Loucy (cell line): ENCODE data around the gene CYGB.

Experiments used
- H2AFZ ChIP-seq: fragments of 200-600 bp; sonication (generic); 2 replicates; pipeline ENCODE4 v1.6.0; 2016; ENCODE audit warnings: antibody characterized with exemption, mild to moderate bottlenecking, low read length, moderate library complexity
- H3F3A ChIP-seq: fragments of 200-600 bp; 2 replicates; pipeline ENCODE4 v1.6.0; 2016; ENCODE audit warnings: antibody characterized with exemption, low read depth, mild to moderate bottlenecking
- H3K27me3 ChIP-seq: fragments of 200-600 bp; sonication (generic); 2 replicates; pipeline ENCODE4 v1.6.1; 2014; ENCODE audit warnings: low read length, mild to moderate bottlenecking; ENCODE audit not compliant: insufficient read depth, poor library complexity, severe bottlenecking
- H3K36me3 ChIP-seq: fragments of 200-600 bp; sonication (generic); 2 replicates; pipeline ENCODE4 v1.6.1; 2016; ENCODE audit warnings: low read length; ENCODE audit not compliant: insufficient read depth
- H3K4me1 ChIP-seq: fragments of 200-600 bp; sonication (generic); 2 replicates; pipeline ENCODE4 v1.5.1; 2014; ENCODE audit warnings: low read length, mild to moderate bottlenecking; ENCODE audit not compliant: insufficient read depth, poor library complexity, severe bottlenecking
- H3K4me2 ChIP-seq: fragments of 200-600 bp; sonication (generic); 2 replicates; pipeline ENCODE4 v1.6.0; 2014; ENCODE audit warnings: antibody characterized with exemption, low read length, low read depth, mild to moderate bottlenecking; ENCODE audit not compliant: poor library complexity, severe bottlenecking
- H3K4me3 ChIP-seq: fragments of 200-600 bp; sonication (generic); 2 replicates; pipeline ENCODE4 v1.5.1; 2014; ENCODE audit warnings: low read length, mild to moderate bottlenecking, mixed read lengths; ENCODE audit not compliant: poor library complexity, severe bottlenecking
- H3K79me2 ChIP-seq: fragments of 200-600 bp; sonication (generic); 2 replicates; pipeline ENCODE4 v1.6.1; 2014; ENCODE audit warnings: low read length; ENCODE audit not compliant: insufficient read depth
- H3K9ac ChIP-seq: fragments of 200-600 bp; sonication (generic); 2 replicates; pipeline ENCODE4 v1.6.0; 2014; ENCODE audit warnings: mild to moderate bottlenecking, low read depth, low read length, moderate library complexity; ENCODE audit not compliant: poor library complexity, severe bottlenecking
- H3K9me2 ChIP-seq: fragments of 200-600 bp; sonication (generic); replicated peaks from 2 replicates; pipeline ENCODE4 v1.6.1; 2016; ENCODE audit warnings: low read depth, low read length, mixed read lengths
- H3K9me3 ChIP-seq: fragments of 200-600 bp; sonication (generic); 2 replicates; pipeline ENCODE4 v1.6.1; 2014; ENCODE audit warnings: mild to moderate bottlenecking, antibody characterized with exemption, low read length, low read depth; ENCODE audit not compliant: insufficient read depth
- H4K20me1 ChIP-seq: fragments of 200-600 bp; sonication (generic); 2 replicates; pipeline ENCODE4 v1.6.0; 2014; ENCODE audit warnings: antibody characterized with exemption, low read length, mild to moderate bottlenecking; ENCODE audit not compliant: insufficient read depth, poor library complexity, severe bottlenecking
- EZH2phosphoT487 ChIP-seq: fragments of 200-600 bp; IDR thresholded peaks from 2 replicates; pipeline ENCODE4 v1.6.1; 2018; ENCODE audit warnings: antibody characterized with exemption, mild to moderate bottlenecking, moderate library complexity, borderline replicate concordance
- TF ChIP-seq, protein P1 (sequence below): fragments of 200-600 bp; sonication (generic); conservative IDR thresholded peaks from 2 replicates; pipeline ENCODE4 v1.5.1; 2014; ENCODE audit warnings: mild to moderate bottlenecking, antibody characterized with exemption, low read length

Gene CYGB

DNA sequence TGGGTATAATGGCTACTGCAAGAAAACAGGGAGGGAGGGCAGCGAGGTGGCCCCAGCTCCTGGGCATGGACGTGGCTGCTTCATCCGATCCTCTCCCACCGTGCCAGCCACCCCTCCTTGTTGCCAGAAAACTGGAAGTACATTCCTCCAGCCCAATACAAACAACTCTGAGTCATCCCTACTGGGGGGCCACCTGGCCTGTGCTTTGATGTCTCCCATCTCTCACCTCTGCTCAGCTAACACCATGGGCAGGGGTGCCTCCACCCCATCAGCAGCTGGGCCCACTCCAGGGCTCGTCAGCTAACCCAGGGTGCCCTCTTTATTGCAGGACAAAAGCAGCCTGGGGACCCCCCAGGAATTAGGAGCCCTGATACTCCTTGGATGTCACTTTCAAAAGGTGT is 38.2 kb downstream of the CYGB start:
- no peaks in the 10 kb centered on the region for H3K36me3 ChIP-seq
- no peak overlapping the region for H2AFZ ChIP-seq
- no peaks in the 10 kb centered on the region for H3K27me3 ChIP-seq
- H4K20me1 ChIP-seq = no peaks in the 10 kb centered on the region
- no peaks in the 10 kb centered on the region for H3K9me3 ChIP-seq
- H3F3A ChIP-seq = no peaks in the 10 kb centered on the region
- H3K9ac ChIP-seq = no peak overlapping the region
- no peaks in the 10 kb centered on the region for H3K79me2 ChIP-seq
- no peak overlapping the region for H3K4me3 ChIP-seq
- peaks cover 28% of the 10 kb centered on the region for H3K4me1 ChIP-seq
- no peaks in the 10 kb centered on the region for H3K9me2 ChIP-seq
- no peak for TF ChIP-seq EZH2phosphoT487
- TF ChIP-seq, protein P1, sequence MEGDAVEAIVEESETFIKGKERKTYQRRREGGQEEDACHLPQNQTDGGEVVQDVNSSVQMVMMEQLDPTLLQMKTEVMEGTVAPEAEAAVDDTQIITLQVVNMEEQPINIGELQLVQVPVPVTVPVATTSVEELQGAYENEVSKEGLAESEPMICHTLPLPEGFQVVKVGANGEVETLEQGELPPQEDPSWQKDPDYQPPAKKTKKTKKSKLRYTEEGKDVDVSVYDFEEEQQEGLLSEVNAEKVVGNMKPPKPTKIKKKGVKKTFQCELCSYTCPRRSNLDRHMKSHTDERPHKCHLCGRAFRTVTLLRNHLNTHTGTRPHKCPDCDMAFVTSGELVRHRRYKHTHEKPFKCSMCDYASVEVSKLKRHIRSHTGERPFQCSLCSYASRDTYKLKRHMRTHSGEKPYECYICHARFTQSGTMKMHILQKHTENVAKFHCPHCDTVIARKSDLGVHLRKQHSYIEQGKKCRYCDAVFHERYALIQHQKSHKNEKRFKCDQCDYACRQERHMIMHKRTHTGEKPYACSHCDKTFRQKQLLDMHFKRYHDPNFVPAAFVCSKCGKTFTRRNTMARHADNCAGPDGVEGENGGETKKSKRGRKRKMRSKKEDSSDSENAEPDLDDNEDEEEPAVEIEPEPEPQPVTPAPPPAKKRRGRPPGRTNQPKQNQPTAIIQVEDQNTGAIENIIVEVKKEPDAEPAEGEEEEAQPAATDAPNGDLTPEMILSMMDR = no peak
- H3K4me2 ChIP-seq = no peak overlapping the region

DNA sequence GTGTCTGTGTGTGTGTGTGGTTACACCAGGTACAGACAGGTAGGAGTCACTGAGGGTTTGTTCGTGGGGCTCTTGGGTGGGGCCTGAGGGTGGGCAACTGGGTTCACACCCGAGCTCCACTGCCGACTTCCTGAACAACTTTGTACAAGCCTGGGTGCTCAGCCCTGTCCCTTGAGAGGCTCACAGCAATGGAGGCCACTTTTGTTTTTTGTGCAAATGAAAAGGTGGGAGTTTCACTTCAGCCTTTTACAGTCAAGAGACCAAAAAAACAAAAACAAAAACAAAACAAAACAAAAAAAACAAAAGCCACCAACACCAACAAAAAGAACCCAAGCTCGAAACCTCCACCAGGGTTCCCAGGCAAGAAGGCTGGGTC is 38.6 kb downstream of the CYGB start:
- TF ChIP-seq, protein P1 = no peak
- TF ChIP-seq EZH2phosphoT487 = no peak
- peaks cover 28% of the 10 kb centered on the region for H3K4me1 ChIP-seq
- no peaks in the 10 kb centered on the region for H3F3A ChIP-seq
- no peaks in the 10 kb centered on the region for H3K9me2 ChIP-seq
- no peaks in the 10 kb centered on the region for H3K36me3 ChIP-seq
- no peak overlapping the region for H3K4me3 ChIP-seq
- H2AFZ ChIP-seq = no peak overlapping the region
- no peaks in the 10 kb centered on the region for H3K9me3 ChIP-seq
- H3K9ac ChIP-seq = no peak overlapping the region
- H3K79me2 ChIP-seq = no peaks in the 10 kb centered on the region
- H3K27me3 ChIP-seq = no peaks in the 10 kb centered on the region
- no peaks in the 10 kb centered on the region for H4K20me1 ChIP-seq
- H3K4me2 ChIP-seq = no peak overlapping the region

- Histone ChIP-seq H3K4me2 (no peak overlapping the region), H3K9ac (no peak overlapping the region), H3K9me2 (no peaks in the 10 kb centered on the region), H3K79me2 (no peaks in the 10 kb centered on the region), H3K36me3 (no peaks in the 10 kb centered on the region), H2AFZ (no peak overlapping the region), H4K20me1 (no peaks in the 10 kb centered on the region), H3K9me3 (no peaks in the 10 kb centered on the region), H3K4me1 (peaks cover 34% of the 10 kb centered on the region), H3K27me3 (no peaks in the 10 kb centered on the region), H3F3A (no peaks in the 10 kb centered on the region), H3K4me3 (no peak overlapping the region)
- TF ChIP-seq, protein P1 = no peak
- TF ChIP-seq EZH2phosphoT487 = no peak
Measured at GRCh38 chr17:76497979-76498875, 39.3 kb downstream of the CYGB start.
